ENCODE data around the gene FAM170B. TPM values are rescaled to one million over a fixed set of nuclear protein-coding genes. Genes with fewer than 3 reads are reported as not detected.

Gene FAM170B
- total RNA-seq, 2 donors from 2014 or later = not detected

- H3K36me3 ChIP-seq = no peaks in the 10 kb centered on the region
- intact Hi-C loops (cut with DNase I) = no loop called here
- TF ChIP-seq CTCF (IDR thresholded peaks at IDR 0.05) = no peak
- no peaks in the 10 kb centered on the region for H3K9me3 ChIP-seq
- no peak overlapping the region for H3K9ac ChIP-seq (ENCODE audit: low read depth in 2 of 2, low read length in 2 of 2)
- H3K27me3 ChIP-seq = no peaks in the 10 kb centered on the region
- no peak for DNase-seq
- no peaks in the 10 kb centered on the region for H3K4me1 ChIP-seq
- H3K27ac ChIP-seq = peak overlapping the region; percentile 50
- H3K4me3 ChIP-seq = no peak overlapping the region
Observed at GRCh38 chr10:49139846-49140195, 6.0 kb upstream of the FAM170B start.

- no peaks in the 10 kb centered on the region for H3K4me1 ChIP-seq
- no peak overlapping the region for H3K9ac ChIP-seq (ENCODE audit: low read depth in 2 of 2, low read length in 2 of 2)
- peak overlapping the region; percentile 50 for H3K27ac ChIP-seq
- no peaks in the 10 kb centered on the region for H3K36me3 ChIP-seq
- no peak for DNase-seq
- no peaks in the 10 kb centered on the region for H3K27me3 ChIP-seq
- no peak overlapping the region for H3K4me3 ChIP-seq
- no peaks in the 10 kb centered on the region for H3K9me3 ChIP-seq
- TF ChIP-seq CTCF (IDR thresholded peaks at IDR 0.05) = no peak
- intact Hi-C loops (cut with DNase I) = no loop called here
Observed at GRCh38 chr10:49139028-49139845, 5.4 kb upstream of the FAM170B start.

DNA sequence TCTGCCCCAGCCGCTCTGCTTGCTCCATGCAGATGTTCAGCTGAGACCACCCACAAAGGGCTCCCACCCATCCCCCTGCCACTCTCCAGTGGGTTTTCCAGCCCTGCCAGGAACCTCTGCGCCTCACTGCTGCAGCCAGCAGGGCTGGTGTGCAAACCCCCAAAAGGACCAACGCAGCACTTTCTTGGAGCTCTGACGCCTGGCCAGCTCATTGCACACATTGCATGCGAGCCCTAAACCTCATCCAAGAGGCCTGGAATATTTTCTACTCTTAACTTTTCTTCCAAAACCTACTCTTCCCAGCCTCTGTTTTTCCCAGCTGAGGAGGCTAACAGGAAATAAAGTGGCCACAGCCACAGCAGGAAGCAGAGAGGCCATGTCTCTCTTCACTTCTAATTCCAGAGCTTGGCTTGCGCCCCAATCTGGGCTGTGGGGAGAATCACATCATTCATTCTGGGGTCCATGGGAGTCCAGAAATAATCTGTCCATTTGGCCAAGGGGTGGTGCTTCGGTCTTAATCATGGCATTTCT lies 4.6 kb upstream of the FAM170B start:
- DNase-seq = no peak

DNA sequence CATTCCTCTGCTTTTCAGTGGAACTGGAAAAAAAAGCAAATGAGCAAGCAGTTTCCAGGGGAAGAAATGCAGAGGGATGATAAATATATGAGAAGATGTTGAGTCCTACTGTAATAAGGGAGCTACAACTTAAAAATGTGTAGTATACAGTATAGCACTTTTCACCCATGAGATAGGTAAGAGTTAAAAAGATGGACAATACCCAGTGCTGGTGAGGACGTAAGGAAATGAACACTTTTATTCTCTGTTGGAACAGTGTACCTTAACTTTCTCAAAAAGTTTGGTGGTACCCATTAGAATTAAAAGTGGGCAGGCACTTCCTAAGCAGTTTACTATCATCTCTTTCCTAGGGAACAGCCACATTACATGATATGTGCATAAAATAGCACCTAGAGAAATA lies 2.7 kb upstream of the FAM170B start:
- Histone ChIP-seq H3K27ac (no peak overlapping the region), H3K27me3 (no peaks in the 10 kb centered on the region), H3K4me1 (no peaks in the 10 kb centered on the region), H3K9me3 (no peaks in the 10 kb centered on the region), H3K4me3 (no peak overlapping the region), H3K9ac (ENCODE audit: low read depth in 2 of 2, low read length in 2 of 2) (no peak overlapping the region), H3K36me3 (no peaks in the 10 kb centered on the region)
- no peak for TF ChIP-seq CTCF (IDR thresholded peaks at IDR 0.05)
- DNase-seq = no peak
- intact Hi-C loops (cut with DNase I) = no loop called here

More for the DNA sequence above, 4.6 kb upstream of the FAM170B start:
- no peak overlapping the region for H3K9ac ChIP-seq (ENCODE audit: low read depth in 2 of 2, low read length in 2 of 2)
- no peaks in the 10 kb centered on the region for H3K27me3 ChIP-seq
- no peaks in the 10 kb centered on the region for H3K4me1 ChIP-seq
- intact Hi-C loops (cut with DNase I) = no loop called here
- H3K36me3 ChIP-seq = no peaks in the 10 kb centered on the region
- TF ChIP-seq CTCF (IDR thresholded peaks at IDR 0.05) = no peak
- H3K9me3 ChIP-seq = no peaks in the 10 kb centered on the region
- no peak overlapping the region for H3K4me3 ChIP-seq
- no peak overlapping the region for H3K27ac ChIP-seq

DNA sequence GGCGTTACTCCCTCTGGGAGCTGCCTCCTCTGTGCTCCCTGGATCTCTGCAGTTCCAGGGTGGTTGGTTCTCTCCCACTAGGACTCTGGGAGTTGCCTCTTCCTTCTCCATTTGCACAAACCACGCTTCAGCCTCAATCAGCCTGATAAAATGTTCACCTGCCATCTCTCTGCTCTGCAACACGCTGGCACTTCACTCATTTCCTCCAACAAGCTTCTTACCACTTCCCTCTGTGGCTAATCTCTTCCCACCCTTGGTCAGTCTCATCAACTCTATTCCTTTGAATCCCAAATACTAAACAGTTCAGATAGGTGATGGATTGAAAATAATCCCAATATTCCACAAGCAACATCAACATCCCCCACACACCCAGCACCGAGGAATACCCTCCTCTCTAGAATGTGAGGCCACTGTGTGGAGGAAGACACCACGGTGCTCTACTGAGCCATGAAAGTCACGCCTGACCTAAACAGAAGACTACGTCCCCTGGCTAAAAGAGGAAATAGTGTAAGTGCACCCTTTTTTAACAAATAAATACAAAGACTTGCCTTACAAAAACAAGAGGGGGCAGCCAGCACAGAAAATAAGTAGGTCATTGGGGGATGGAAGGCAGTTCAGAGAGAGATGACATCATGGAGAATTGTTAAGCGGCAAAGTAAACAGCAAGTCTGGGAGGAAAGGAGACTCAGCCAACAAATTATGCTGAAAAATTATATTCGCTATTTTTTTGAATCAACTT lies 1.9 kb upstream of the FAM170B start:
- Histone ChIP-seq H3K4me1 (no peaks in the 10 kb centered on the region), H3K9ac (ENCODE audit: low read depth in 2 of 2, low read length in 2 of 2) (no peak overlapping the region), H3K36me3 (no peaks in the 10 kb centered on the region), H3K4me3 (no peak overlapping the region), H3K27me3 (no peaks in the 10 kb centered on the region), H3K9me3 (no peaks in the 10 kb centered on the region), H3K27ac (no peak overlapping the region)
- intact Hi-C loops (cut with DNase I) = no loop called here
- TF ChIP-seq CTCF (IDR thresholded peaks at IDR 0.05) = no peak
- no peak for DNase-seq
